RWPE2 (cell line): ENCODE data around the gene LAMC3.

Source experiments
- ATAC-seq: fragments of 200-7000 bp; cut with Tn5 transposase; 3 replicates; pipeline ENCODE4 v1.9.1; 2021; ENCODE audit warnings: low read depth
- DNase-seq: peaks from one replicate; pipeline ENCODE4 v3.0.0-alpha.2; 2020; ENCODE audit warnings: low spot score
- H3K27ac ChIP-seq: fragments of 450-650 bp; 2 replicates; pipeline ENCODE4 v1.5.1; 2017; ENCODE audit warnings: mild to moderate bottlenecking; ENCODE audit not compliant: poor library complexity, severe bottlenecking
- H3K27me3 ChIP-seq: fragments of 250-450 bp; sonication (Bioruptor Pico); 2 replicates; pipeline ENCODE4 v1.5.1; 2021; ENCODE audit warnings: mild to moderate bottlenecking, moderate library complexity; ENCODE audit not compliant: insufficient read depth, poor library complexity, severe bottlenecking
- H3K36me3 ChIP-seq: fragments of 250-450 bp; sonication (Bioruptor Pico); 2 replicates; pipeline ENCODE4 v1.5.1; 2020; ENCODE audit warnings: low read depth, mild to moderate bottlenecking, moderate library complexity
- H3K4me1 ChIP-seq: fragments of 250-450 bp; sonication (Bioruptor Pico); 2 replicates; pipeline ENCODE4 v1.5.1; 2021; ENCODE audit warnings: mild to moderate bottlenecking, moderate library complexity; ENCODE audit not compliant: insufficient read depth, poor library complexity, severe bottlenecking
- H3K4me3 ChIP-seq: fragments of 250-450 bp; sonication (Bioruptor Pico); 2 replicates; pipeline ENCODE4 v1.5.1; 2021; ENCODE audit warnings: mild to moderate bottlenecking, moderate library complexity; ENCODE audit not compliant: severe bottlenecking
- H3K9me3 ChIP-seq: fragments of 250-450 bp; sonication (Bioruptor Pico); 2 replicates; pipeline ENCODE4 v1.5.1; 2021; ENCODE audit warnings: mild to moderate bottlenecking, moderate library complexity; ENCODE audit not compliant: severe bottlenecking
- CTCF ChIP-seq: fragments of 450-650 bp; IDR thresholded peaks from one replicate; pipeline ENCODE4 v1.5.1; 2017; ENCODE audit warnings: mild to moderate bottlenecking, moderate library complexity; ENCODE audit not compliant: poor library complexity, severe bottlenecking

The LAMC3 gene

GRCh38 chr9:131008909-131009618, at the start of gene LAMC3:
LAMC3 (plus strand) TSS chr9:131009174; CDS start chr9:131009215, 41 bp downstream.
- no peak within 1 kb of the TSS for H3K27ac ChIP-seq
- DNase-seq: no peak
- peaks cover 22% of the 10 kb centered on the region for H3K9me3 ChIP-seq
- no peaks in the 10 kb centered on the region for H3K4me1 ChIP-seq
- ATAC-seq: peak; percentile 71
- H3K27me3 ChIP-seq: peaks cover 9% of the 10 kb centered on the region
- TF ChIP-seq CTCF: peak; percentile 64
- no peaks in the 10 kb centered on the region for H3K36me3 ChIP-seq
- H3K4me3 ChIP-seq: peak within 1 kb of the TSS; percentile 32

- no peaks in the 10 kb centered on the region for H3K27me3 ChIP-seq
- DNase-seq: no peak
Observed at GRCh38 chr9:130959809-130960334, 49.1 kb upstream of the LAMC3 start.

GRCh38 chr9:130960522-130961378, 48.2 kb upstream of the LAMC3 start:
- Histone ChIP-seq H3K27ac (no peak overlapping the region), H3K4me1 (peaks cover 16% of the 10 kb centered on the region)

More at GRCh38 chr9:130959809-130960334, 49.1 kb upstream of the LAMC3 start:
- peaks cover 16% of the 10 kb centered on the region for H3K9me3 ChIP-seq
- TF ChIP-seq CTCF: no peak
- ATAC-seq: no peak
- peaks cover 16% of the 10 kb centered on the region for H3K4me1 ChIP-seq
- no peak overlapping the region for H3K27ac ChIP-seq
- H3K4me3 ChIP-seq: no peak overlapping the region
- no peaks in the 10 kb centered on the region for H3K36me3 ChIP-seq

GRCh38 chr9:130961511-130962300, 47.3 kb upstream of the LAMC3 start:
- H3K27me3 ChIP-seq: no peaks in the 10 kb centered on the region
- peak overlapping the region; percentile 63 for H3K27ac ChIP-seq
- peaks cover 16% of the 10 kb centered on the region for H3K4me1 ChIP-seq
- H3K36me3 ChIP-seq: no peaks in the 10 kb centered on the region
- peaks cover 16% of the 10 kb centered on the region for H3K9me3 ChIP-seq
- no peak for DNase-seq
- ATAC-seq: no peak
- H3K4me3 ChIP-seq: no peak overlapping the region
- no peak for TF ChIP-seq CTCF

More at GRCh38 chr9:130960522-130961378, 48.2 kb upstream of the LAMC3 start:
- ATAC-seq (no peak), DNase-seq (no peak)
- H3K9me3 ChIP-seq: peaks cover 16% of the 10 kb centered on the region
- H3K4me3 ChIP-seq: no peak overlapping the region
- TF ChIP-seq CTCF: no peak
- H3K36me3 ChIP-seq: no peaks in the 10 kb centered on the region
- no peaks in the 10 kb centered on the region for H3K27me3 ChIP-seq
